ENCODE measurements around the gene CD3D. TPM values are rescaled to one million over a fixed set of nuclear protein-coding genes. Genes with fewer than 3 reads are reported as not detected.

The CD3D gene
- total RNA-seq, 1 donor from 2014 or later = not detected

DNA sequence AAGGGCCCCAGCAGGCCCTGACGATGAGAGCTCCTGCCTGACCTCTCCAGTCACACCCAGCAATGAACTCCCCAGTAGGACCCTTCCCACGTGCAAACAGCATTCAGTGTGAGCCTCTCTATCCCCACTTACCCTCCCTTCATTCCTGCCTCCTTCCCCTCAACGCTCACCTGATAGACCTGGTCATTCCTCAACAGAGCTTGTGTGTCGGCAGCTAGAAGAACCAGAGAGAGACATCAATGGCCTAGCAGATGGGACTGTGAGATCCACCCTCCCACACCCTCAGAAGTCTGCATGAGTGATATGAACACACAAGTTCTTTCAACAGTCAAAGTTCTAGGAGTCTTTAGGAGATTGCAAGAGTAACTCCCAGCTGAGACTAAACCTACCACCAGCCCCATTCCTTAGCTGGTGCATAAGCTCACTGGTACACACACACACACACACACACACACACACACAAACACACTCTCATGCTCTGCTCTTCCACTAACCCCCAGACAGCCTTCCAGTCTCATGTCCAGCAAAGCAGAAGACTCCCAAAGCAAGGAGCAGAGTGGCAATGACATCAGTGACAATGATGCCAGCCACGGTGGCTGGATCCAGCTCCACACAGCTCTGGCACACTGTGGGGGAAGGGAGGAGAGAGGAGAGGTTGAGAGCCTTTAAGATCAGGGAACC lies 3.1 kb downstream of the CD3D start:
- no peak overlapping the region for H3K4me3 Mint-ChIP-seq
- H3K27ac Mint-ChIP-seq = no peak overlapping the region
- TF ChIP-seq, protein P1, sequence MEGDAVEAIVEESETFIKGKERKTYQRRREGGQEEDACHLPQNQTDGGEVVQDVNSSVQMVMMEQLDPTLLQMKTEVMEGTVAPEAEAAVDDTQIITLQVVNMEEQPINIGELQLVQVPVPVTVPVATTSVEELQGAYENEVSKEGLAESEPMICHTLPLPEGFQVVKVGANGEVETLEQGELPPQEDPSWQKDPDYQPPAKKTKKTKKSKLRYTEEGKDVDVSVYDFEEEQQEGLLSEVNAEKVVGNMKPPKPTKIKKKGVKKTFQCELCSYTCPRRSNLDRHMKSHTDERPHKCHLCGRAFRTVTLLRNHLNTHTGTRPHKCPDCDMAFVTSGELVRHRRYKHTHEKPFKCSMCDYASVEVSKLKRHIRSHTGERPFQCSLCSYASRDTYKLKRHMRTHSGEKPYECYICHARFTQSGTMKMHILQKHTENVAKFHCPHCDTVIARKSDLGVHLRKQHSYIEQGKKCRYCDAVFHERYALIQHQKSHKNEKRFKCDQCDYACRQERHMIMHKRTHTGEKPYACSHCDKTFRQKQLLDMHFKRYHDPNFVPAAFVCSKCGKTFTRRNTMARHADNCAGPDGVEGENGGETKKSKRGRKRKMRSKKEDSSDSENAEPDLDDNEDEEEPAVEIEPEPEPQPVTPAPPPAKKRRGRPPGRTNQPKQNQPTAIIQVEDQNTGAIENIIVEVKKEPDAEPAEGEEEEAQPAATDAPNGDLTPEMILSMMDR (IDR thresholded peaks at IDR 0.05; ENCODE audit: unreplicated experiment) = no peak
- no peaks in the 10 kb centered on the region for H3K9me3 Mint-ChIP-seq
- no peak for DNase-seq (ENCODE audit: low spot score in 2 of 2, unreplicated experiment in 2 of 2)
- no peaks in the 10 kb centered on the region for H3K36me3 Mint-ChIP-seq
- no peaks in the 10 kb centered on the region for H3K4me1 Mint-ChIP-seq
- H3K27me3 Mint-ChIP-seq (ENCODE audit: low read depth) = peaks cover 62% of the 10 kb centered on the region

DNA sequence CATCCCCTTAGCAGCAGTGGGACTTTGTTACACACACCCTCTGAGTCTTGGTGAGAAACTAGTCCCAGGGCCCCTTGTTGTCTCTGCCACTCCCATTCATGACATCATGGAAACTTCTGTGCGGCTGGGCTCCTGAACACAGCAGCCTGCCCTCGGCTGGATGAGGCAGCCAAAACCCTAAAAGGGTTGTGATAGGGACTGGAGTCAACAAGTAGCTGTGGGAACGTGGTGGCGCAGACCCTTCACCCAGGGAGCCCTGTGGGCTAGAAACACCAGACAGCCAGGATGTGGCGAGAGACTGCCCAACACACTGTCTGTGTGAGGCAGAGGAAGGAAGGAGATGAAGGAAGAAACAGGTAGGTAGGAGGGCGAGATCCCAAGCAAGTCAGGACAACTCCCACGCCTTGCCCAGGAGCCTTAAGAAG lies 3.9 kb downstream of the CD3D start:
- Mint-ChIP-seq H3K36me3 (no peaks in the 10 kb centered on the region), H3K4me3 (no peak overlapping the region), H3K27me3 (ENCODE audit: low read depth) (peaks cover 56% of the 10 kb centered on the region), H3K4me1 (no peaks in the 10 kb centered on the region), H3K27ac (no peak overlapping the region), H3K9me3 (no peaks in the 10 kb centered on the region)
- no peak for DNase-seq (ENCODE audit: low spot score in 2 of 2, unreplicated experiment in 2 of 2)
- TF ChIP-seq, protein P1 (IDR thresholded peaks at IDR 0.05; ENCODE audit: unreplicated experiment) = no peak

DNA sequence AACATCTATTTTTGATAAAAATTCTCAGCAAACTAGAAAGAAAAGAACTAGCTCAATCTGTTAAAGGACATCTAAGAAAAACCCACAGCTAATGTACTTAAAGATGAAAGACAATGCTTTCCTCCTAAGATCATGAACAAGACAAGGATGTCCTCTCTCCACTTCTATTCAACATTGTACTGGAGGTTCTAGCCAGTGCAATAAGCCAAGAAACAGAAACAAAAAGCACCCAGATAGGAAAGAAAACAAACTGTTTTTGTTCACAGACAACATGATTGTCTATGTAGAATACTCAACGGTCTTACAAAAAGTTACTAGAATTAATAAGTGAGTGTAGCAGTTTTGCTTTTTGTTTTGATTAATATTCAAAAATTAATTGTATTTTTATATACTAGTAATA lies 7.8 kb downstream of the CD3D start:
- Mint-ChIP-seq H3K27ac (no peak overlapping the region), H3K4me3 (no peak overlapping the region), H3K36me3 (no peaks in the 10 kb centered on the region), H3K27me3 (ENCODE audit: low read depth) (peaks cover 30% of the 10 kb centered on the region), H3K4me1 (no peaks in the 10 kb centered on the region), H3K9me3 (no peaks in the 10 kb centered on the region)
- TF ChIP-seq, protein P1 (IDR thresholded peaks at IDR 0.05; ENCODE audit: unreplicated experiment) = no peak
- DNase-seq (ENCODE audit: low spot score in 2 of 2, unreplicated experiment in 2 of 2) = no peak

DNA sequence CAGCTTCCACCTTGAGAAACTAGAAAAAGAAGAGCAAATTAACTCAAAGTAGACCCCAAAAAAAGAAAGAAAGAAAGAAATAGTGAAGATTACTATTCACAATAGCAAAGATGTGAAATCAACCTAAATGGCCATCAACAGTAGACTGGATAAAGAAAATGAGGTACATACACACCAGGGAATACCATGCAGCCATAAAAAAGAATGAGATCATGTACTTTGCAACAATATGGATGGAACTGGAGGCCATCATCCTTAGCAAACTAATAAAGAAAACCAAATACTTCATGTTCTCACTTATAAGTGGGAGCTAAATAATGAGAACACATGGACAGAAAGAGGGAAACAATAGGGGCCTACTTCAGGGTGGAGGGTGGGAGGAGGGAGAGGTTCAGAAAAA lies 13.8 kb downstream of the CD3D start:
- Mint-ChIP-seq H3K36me3 (no peaks in the 10 kb centered on the region), H3K27ac (no peak overlapping the region), H3K4me1 (no peaks in the 10 kb centered on the region), H3K27me3 (ENCODE audit: low read depth) (peaks cover 24% of the 10 kb centered on the region), H3K4me3 (no peak overlapping the region), H3K9me3 (peaks cover 5% of the 10 kb centered on the region)
- no peak for DNase-seq (ENCODE audit: low spot score in 2 of 2, unreplicated experiment in 2 of 2)
- TF ChIP-seq, protein P1 (IDR thresholded peaks at IDR 0.05; ENCODE audit: unreplicated experiment) = no peak

DNA sequence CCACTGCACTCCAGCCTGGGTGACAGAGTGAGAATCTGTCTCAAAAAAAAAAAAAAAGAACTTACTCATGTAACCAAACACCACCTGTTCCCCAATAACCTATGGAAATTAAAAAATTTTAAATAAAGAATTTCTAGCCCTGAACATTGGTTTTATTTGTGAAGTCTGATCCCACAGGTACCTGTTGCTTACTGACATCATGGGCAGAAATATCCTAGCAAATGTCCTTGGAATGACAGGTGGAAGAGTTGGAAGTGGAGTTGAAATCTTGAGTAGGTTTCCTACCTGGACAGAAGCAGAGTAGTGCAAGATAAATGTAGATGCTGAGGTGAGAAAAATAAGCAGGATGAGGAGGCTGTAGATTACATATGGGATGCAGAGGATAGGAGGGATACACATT lies 17.2 kb downstream of the CD3D start:
- Mint-ChIP-seq H3K4me1 (peaks cover 9% of the 10 kb centered on the region), H3K9me3 (peaks cover 5% of the 10 kb centered on the region), H3K27ac (no peak overlapping the region), H3K4me3 (no peak overlapping the region), H3K36me3 (no peaks in the 10 kb centered on the region), H3K27me3 (ENCODE audit: low read depth) (peaks cover 26% of the 10 kb centered on the region)
- no peak for DNase-seq (ENCODE audit: low spot score in 2 of 2, unreplicated experiment in 2 of 2)
- TF ChIP-seq, protein P1 (IDR thresholded peaks at IDR 0.05; ENCODE audit: unreplicated experiment) = no peak
